Fibroblast of peridontal ligament (primary cell): ENCODE measurements around the gene HHAT.
A peak's percentile ranks its signal among the peaks of the same experiment; 100 is the strongest.

Experiments
- DNase-seq: peaks from one replicate; pipeline ENCODE4 v3.0.0-alpha.2; 2010; ENCODE audit errors: extremely low read depth

Gene HHAT

DNA sequence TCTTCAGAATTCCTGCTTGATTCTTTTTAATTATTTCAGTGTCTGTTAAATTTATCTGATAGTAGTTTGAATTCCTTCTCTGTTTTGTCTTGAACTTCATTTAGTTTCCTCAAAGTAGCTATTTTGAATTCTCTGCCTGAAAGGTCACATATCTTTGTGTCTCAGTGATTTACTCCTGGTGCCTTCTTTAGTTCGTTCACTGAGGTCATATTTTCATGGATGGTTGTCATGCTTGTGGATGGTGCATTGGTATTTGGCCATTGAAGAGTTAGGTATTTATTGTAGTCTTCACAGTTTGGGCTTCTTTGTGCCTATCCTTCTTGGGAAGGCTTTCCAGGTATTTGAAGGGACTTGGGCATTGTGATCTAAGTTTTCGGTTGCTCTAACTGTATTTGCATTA is 267.9 kb downstream of the HHAT start:
- DNase-seq = no peak

DNA sequence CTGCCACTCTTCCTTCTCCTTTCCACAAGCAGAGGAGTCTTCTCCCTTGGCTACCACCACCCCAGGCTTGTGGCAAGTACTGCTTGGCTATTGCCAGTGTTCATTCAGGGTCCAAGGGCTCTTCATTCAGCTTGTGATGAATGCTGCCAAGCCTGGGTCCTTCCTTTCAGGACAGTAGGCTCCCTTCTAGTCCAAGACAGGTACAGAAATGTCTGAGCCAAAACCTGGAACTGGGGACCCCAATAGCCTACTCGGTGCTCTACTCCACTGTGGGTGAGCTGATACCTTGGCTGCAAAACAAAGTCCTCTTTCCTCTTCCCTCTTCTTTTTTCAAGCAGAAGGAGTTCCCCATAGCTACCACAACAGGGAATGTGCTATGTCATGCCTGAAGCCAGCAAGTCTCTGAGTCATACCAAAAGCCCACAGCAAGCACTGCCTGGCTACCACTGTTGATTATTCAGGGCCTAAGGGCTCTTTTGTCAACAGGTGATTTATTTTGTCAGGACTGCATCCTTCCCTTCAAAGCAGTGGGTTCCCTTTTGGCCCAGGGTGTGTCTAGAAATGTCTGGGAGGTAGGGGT is 268.9 kb downstream of the HHAT start:
- DNase-seq = peak; percentile 94

DNA sequence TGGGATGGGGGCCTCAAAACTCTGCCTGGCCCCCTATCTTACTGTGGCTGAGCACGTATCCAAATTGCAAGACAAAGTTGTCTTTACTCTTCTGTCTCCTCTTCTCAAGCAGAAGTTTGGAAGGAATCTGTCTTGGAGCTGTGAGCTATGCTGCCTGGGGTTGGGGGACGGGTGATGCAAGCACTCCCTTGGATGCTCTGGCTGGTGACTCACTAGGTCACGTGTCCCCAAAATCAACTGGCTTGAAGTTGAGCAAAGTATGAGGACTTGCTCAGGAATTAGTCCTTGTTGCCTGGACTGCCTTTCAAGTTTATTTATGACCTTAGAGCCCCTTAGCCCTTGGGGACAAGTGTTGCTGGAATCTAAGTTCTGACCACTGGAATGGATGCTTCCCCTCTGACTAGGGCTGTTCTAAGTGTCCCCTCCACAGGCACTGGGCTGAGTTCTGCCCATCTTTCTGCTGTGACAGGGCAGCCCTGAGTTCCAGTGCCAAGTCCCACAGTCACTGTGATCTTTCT is 269.5 kb downstream of the HHAT start:
- DNase-seq = peak; percentile 97

DNA sequence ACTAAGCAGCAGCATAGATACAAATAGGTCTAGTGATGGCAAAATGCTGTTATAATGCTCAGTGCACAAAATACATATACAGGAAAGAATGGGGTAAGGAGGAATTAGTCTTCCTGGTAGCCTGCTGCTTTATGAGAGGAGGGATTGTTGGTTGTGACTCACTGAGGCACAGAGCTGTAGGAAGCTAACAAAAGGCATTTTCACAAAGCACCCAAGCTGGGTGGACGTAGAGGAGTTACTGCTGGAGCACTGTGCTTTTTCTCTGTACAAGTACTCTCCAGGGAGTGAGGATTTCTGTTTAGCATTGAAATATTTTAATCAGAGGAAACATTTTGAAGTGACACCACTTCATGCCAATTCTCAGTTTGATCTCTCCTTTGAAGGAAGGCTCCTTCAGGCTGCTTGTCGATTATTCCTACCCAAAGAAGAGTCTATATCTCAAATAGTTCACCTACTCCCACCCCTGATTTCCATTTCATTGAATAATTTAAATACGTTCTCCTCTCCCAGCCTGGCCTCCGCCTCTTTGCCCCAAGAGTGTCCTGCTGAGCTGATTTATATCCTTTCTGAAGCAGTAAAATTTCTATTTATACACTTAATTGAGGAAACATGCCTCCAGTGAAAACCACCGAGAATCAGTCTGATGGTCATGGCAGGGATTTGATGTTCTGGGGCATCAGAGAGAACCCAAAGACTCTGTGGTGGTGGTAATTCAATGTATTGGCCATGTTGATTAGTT is 271.9 kb downstream of the HHAT start:
- DNase-seq = peak; percentile 4

DNA sequence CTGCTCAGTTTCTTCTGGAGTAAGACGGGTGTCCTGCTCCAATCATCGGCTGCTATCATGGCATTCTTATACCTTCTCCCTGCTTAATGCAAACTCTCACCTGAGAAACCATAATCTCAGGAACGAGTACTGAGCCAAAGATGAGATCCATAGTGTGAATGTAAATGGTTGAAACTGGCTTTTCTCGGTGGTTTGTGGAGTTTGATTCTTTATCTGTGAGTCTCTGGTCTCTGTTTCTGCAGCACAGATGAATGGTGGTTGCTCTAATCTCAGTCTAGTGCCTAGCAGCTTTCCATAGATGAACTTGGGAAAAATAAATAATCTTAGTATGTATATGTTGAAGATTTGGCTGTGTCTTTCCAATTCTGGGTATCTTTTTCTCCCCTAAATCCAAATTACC is 274.4 kb downstream of the HHAT start:
- no peak for DNase-seq

DNA sequence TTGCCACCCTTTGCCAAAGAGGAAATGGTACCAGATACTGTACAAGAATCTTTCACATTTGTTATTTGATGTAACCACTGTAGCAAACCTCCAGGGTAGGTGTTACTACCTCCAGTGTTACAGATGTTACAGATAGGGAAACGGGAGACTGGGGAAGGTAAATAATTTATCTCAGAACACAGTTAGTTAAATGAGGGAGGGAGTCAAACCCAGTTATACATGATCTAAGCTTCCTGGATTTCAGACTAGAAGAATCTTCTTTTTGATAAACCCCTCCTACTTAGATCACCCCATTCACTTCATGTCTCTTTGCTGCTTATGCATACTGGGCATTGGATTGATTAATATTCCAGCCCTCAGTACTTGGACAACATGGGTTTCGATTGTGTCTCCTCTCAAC is 276.4 kb downstream of the HHAT start:
- DNase-seq = no peak

DNA sequence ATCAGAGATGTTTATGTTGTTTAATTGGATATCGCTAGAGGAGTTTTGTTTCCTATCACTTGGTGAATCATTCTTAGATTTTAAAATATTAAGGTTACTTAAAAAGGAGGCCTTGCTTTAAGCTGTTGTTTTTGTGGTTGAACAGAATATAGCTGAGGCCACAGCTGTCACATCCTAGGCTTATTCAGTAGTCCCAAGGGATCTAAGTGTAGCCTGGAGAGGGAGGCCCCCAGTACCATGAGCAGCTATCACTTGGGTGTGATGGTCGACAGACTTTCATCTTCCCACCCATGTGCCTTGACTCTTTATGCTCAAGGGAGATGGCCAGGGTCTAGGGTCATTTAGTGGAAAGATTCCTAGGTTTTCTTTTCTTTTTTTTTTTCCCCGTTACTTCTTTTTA is 278.7 kb downstream of the HHAT start:
- DNase-seq = no peak

DNA sequence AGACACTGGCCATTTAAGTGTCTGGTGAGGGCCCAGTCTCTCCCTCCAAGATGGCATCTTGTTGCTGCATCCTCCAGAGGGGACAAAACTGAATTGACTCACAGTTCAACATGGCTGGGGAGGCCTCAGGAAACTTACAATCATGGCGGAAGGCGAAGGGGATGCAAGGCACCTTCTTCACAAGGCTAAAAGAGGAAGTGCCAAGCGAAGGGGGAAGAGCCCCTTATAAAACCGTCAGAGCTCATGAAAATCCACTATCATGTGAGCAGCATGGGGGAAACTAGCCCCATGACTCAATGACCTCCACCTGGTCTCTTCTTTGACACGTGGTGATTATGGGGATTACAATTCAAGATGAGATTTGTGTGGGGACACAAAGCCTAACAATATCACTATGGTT is 280.1 kb downstream of the HHAT start:
- DNase-seq = no peak

DNA sequence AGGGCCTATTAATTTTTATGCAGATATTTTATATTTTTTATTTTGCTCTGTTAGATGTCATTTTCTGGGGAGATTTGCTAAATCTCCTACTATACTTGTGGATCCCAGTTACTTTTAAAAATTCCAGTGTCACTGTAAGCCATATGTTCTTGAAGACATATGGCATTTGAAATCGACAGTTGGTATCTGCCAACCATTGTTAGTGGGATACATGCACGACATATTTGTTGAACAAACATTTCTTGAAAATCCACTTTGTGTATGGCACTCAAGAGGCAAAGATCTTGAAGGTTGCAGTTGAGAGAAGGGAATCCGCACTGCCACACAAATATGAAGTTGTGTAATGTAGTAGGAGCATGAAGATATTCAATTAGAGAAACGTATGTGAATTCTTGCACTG is 287.7 kb downstream of the HHAT start:
- no peak for DNase-seq

DNA sequence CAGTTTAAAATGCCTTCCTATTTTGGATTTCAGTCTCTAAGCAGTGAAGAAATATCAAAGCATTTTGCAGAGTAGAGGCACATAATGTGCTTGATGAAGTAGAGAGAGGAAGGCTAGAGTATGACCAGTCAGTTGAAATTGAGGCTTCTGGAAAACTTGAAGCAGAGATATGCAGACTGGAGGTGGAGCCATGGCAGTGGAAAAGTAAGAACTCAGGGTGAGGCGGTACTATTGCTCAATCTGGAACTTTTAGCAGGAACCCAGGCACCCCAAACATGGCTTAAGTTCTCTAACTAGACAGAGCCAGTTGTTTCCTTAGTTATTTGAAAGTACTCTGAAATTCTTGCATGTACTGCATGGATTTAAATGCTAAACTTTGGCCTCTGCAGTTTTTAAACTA is 288.6 kb downstream of the HHAT start:
- no peak for DNase-seq

DNA sequence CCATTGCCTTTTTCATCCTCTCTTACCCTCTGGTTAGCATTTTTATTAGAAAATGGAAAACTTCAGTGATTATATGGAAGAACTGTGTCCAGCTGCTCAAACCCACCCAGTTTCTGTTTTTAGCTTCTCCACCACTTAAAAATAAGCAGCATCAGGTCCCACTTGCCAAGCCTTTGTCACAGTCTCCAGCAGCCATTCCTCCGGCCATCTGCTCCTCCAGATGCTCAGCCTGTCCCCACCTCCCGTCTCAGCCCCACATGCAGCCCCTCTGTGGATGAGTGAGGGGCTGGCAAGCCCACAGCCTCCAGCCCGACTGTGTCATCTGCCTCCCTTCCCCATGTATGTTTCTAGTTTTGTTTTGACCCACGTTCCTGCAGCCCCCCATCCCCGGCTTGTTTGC is 289.7 kb downstream of the HHAT start:
- no peak for DNase-seq

DNA sequence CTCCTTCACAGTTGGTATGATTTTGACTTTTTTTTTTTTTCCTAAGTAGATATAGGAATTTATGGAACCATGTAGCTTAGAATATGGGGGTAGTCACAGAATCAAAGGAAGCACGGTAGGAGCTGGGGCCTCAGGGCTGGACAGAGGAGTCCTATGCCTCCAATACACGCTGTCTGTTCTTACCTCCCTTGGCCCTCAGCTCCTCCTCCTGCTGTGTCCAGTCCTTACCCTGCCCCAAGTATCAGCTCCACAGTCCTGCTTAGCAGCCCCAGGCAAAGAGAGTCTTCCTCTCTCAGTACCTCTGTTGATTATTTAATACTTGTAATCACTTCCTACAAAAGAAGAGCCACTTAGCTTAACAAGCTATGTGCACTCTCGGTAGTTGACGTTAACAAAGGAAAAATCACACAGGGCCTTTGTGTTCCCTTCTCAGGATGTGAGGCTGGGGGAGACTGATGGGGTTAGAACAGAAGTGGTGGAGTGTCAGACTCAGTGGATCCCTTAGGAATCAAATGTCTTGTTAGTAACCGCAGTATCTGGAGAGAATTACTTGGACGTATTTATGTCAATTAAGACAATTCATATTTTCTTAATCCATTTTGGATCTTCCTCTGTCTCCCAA is 292.3 kb downstream of the HHAT start:
- no peak for DNase-seq

DNA sequence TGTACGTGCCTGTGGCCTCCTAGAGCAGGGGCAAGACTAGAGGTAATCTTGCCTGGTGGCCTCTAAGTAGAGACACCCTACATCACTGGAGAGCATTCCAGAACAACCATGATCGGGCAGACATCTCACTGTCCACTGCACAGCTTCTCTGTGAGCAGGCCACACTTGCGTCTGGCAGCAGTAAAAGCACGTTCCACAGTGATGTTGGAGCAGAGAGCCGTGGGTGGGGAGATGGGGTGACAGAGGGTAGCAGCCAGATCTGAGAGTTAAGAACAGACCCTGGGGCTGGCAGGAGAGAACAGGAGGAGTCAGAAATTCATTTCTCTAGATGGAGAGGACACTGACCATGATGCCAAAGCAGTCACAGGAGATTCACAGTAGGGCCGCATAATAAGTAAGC is 293.0 kb downstream of the HHAT start:
- no peak for DNase-seq

DNA sequence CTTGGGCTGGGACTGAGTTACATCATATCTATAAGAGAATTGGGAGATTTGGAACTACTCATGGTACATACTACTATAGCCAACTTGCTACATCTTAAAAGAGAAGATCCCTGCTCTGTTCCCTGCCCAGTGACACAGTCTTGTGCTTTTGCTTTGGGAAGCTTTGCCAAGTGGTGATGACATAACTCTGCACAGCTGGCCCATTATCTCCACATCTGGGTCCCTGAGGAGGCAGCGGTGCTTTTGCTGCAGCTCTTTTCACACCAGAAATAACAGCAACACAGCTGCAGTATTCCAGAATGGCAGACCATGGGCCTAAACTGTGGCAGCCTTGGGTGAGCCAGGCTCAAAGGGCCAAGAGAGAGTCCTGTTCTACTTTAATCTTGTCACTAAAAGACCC is 296.0 kb downstream of the HHAT start:
- DNase-seq = no peak

DNA sequence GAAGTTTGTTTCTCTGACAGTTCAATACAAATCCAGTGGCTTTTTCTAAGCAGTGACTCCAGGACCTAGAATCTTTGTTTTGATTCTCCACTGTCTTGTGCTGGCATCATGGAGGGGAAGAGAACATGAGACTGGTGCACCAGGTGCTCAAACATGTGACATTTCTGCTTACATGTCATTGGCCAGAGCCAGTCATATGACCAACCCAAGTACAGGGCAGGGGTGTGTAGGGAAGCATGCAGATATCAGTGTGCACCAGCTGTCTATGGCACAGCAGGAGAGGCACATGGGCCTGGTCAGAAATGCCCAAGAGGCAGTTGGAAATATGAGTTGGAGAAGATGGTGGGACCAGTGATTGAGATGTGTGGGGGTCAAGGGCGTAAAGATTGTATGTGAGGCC is 297.0 kb downstream of the HHAT start:
- DNase-seq = no peak

DNA sequence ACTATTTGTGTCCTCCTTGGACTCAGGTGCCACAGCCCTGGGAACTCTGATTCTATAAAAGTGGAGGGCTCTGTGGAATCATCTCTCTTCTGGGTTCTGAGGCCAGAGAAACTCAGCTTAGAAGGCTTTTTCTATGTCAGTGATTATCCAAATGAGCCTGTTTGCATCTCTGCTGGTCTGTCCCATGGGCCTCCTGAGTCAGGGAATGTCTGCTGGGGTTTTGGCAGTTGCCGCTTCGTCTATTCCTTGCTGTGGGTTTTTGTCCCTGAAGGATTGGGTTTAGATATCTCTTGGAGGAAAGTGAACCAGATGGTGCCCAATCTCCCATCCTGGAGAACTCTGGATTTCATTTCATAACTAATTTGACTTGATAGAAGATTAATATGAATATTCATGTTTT is 297.6 kb downstream of the HHAT start:
- DNase-seq = peak; percentile 52

DNA sequence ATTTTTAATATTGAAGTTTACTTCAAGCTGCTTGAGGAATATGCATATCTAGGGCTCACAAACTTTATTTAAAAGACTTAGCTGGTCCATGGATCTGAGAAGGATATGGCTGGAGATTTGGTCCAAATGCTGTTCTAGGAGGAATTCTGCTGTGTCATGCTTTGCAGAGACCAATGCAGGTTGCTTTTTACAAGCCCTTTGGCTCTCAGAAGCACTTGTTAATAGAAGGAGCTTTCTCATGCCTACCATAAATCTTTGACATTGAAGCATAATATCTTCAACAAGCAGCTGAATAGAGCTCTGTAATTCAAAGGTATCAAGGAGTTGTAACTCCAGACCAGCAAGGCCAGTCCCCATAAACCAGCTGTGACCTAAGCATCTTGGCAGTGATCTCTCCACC is 299.1 kb downstream of the HHAT start:
- DNase-seq = peak; percentile 15

DNA sequence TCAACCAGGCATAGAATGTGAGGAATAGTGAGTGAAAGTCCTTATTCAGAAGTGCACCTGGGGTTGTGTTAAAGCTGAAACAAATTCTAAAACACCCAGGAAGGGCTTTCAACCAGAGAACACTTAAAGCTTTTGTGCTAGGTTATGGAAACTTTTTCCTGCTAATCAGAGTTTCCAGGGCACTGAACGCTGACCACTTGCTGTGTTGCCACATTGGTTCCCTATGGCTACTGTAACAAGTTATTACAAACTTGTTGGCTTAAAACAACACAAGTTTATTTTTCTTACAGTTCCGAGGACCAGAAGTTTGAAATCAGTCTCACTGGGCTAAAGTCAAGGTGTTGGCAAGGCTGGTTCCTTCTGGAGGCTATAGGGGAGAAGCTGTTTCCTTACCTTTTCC is 300.6 kb downstream of the HHAT start:
- DNase-seq = no peak

DNA sequence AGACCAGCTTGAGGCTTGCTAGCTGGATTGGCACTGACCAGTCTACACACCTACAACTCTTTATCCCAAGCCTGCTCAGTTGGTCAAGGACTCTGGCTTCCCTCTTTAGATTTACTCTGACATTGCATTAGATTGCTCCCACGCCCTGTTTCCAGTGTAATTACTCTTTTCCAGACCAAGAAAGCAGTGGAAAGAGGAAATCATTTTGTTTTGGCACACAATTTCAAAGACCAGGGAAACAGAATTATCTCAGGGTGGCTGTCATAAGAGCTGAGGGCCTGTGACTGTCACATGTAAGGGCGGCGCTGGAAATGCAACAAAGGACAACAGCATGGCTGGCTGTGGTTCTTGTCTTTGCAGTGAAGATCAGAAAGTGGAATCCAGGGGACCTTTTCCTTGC is 302.7 kb downstream of the HHAT start:
- DNase-seq = no peak

DNA sequence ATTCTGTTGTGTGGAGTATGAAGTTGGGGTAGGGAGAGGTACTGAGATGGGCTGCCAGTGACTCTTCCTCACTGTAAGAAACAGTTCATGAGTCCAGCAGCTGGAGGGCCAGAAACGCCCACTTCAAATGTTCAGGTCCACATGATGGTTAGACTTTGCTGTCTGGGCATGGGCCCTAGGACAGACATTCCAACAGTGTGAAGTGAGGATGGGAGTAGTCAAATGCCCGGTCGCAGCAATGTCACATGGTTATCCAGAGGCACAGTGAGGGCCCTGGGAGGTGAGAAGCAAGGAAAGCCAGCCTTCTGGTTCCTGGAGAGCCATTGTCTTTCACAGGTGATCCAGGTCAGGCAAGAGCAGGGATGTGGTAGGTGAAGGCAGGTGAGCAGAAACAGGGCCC is 304.4 kb downstream of the HHAT start:
- no peak for DNase-seq

DNA sequence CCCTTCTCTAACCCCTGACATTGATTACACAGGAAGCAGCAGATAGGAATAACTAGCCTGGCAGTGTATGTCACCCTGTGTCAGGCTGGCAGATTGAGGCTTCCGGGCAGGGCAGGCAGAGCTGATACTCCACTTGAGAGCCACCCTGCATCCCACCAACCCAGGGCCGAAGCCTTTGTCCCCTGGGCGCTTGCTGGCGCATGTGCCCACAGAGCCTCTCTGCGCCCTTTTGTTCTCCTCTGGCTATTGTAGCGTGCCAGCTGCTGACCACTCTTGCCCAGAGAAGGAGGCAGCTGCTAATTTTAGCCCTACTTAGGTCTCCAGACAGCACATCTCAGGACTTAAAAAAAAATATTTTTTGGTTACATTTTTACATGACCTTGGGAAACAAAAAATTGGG is 304.9 kb downstream of the HHAT start:
- DNase-seq = no peak

DNA sequence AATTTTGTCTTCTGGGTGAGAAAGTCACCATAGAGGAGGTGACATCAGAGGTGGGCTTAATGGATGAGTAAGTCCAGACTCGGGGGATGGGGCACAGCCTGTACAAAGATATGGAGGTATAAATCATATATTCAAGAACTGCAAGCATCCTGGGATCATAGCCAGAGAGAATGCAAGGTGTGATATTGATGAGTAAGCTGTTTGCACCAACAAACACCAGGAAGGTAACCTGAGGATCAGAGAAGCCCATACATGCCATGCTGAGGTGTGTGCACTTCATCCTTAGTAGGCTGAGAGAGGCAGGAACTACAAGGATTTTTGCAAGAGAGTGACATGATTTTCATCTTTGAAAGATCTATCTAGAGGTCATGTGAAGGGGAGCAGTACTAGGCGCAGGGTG is 306.4 kb downstream of the HHAT start:
- no peak for DNase-seq

DNA sequence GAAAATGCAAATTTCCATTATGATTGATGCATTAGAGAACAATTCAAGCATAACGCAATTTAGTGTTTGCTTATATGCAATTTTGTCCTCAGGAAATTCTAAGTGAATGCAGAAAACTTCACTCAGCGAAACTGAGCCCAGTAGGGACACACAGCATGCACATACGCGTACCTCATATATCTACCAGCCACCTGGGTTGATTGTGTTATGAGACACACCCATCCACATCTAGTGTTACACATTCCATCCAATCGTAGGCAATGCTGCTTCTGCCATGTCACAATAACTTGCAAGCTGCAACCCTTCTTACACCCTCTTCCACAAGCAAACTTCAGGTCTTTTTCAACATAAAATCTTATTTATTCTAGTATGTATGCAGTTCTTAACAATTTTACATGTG is 312.9 kb downstream of the HHAT start:
- no peak for DNase-seq
